Dermis microvascular lymphatic vessel endothelial cell (primary cell): ENCODE results near the gene MYH7B. TPM values are rescaled to one million over a fixed set of nuclear protein-coding genes. Genes with fewer than 3 reads are reported as not detected.

Experiments used
- DNase-seq, 2 donors: peaks; one replicate each; pipeline versions ENCODE4 v3.0.0 to v3.0.0-alpha.2; 2010; ENCODE audit warnings: low read depth in 2 of 2
- total RNA-seq: library from RNA; depleted of rRNA; stranded (reverse); fragments of >200 nt; gene quantifications from 2 replicates; pipeline ENCODE4 v1.2.1, GENCODE V29; 2014

The MYH7B gene
- under 0.01 TPM in 1 of 2 replicates, not detected in the other for total RNA-seq

- peak; percentile 89 to 96 for DNase-seq
These were observed at the start of gene MYH7B, which contains the start of gene GSS for GRCh38 chr20:34955231-34956040. MYH7B (plus strand) TSS chr20:34955868; CDS start chr20:34978006, 22,138 bp downstream. GSS (minus strand) TSS chr20:34955806; CDS start chr20:34951852, 3,954 bp downstream.

- peak; percentile 70 to 96 for DNase-seq
These were observed 47.8 kb upstream of the MYH7B start for GRCh38 chr20:34907616-34908469.

GRCh38 chr20:34915131-34915530 lies 40.5 kb upstream of the MYH7B start:
- DNase-seq, result no peak

DNA sequence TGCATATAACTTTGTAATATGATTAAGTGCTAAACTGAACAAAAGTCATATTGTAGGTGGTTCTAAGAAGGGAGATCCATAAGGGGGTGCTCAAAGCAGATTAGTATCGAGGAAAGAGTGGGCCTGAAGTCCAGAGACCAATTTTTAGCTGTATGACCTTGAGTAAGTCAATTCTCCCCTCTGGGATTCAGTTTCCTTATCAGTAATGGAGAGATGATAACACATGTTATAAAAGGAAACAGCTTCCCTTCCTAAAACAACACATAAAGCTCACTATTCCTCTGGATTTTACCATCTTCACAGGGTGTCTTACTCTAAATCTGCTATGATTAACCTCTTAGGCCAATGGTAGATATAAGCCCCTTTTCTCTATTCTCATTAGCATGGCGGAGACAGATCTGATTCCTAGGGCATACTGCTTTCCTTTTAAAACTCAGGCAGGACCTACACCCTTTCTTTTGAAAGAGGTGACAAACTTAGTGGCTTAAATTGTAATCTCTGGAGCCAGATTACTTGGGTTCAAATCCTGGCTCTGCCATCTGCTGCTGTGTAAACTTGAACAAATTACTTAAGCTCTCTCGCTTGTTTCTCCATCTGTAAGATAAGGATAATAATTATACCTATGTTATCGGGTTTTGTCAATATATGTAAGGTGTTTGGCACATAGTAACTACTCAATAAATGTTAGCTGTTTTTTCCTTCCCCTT lies 39.8 kb upstream of the MYH7B start:
- DNase-seq, result no peak

DNA sequence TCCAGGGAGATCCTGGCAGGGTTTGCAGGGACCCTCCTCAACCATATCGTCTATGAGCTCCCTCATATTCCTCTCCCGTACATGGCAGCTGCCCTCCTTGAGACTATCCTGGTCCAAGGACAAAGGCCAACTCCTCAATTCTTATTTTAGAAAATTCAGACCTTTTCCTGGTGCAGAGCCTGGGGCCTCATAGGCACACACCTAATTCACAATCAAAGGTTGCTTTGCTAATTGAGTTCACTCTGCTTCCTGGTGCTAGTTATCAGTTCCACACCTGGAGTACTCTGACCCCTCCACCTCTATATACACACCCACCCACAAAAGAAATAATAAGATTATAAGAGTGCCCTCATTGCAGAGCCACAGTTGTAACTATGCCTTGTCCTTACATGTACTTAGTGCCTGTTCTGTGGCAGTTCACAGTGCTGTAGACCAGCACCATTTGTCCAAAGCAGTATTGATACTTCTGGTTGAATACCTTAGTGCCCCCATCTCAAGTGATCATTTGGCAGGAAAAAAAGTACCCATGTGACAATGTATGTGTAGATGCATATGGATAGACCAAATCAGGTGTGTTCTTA lies 38.8 kb upstream of the MYH7B start:
- no peak for DNase-seq

GRCh38 chr20:34920055-34920454 lies 35.6 kb upstream of the MYH7B start:
- DNase-seq, result no peak

GRCh38 chr20:34921436-34921835 lies 34.2 kb upstream of the MYH7B start:
- no peak for DNase-seq

GRCh38 chr20:34922654-34923381 lies 32.9 kb upstream of the MYH7B start:
- DNase-seq, result peak; percentile 28 to 44

GRCh38 chr20:34923414-34923813 lies 32.3 kb upstream of the MYH7B start:
- no peak for DNase-seq

DNA sequence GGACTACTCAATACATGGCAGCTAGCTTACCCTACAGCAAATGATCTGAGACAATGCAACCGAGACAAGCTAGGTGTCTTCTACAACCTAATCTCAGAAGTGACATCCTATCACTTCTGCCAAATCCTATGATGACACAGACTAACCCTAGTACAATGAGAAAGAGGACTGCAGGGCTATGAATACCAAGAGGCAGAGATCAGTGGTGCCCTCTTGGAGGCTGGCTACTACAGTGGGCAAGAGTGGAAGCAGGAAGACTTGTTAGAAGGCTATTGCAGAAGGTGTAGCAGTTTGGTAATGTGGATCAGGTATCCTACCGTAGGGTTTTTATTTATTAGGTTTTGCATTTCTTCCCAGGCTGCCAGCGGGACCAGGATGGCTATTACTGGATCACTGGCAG lies 30.3 kb upstream of the MYH7B start:
- DNase-seq, result no peak

DNA sequence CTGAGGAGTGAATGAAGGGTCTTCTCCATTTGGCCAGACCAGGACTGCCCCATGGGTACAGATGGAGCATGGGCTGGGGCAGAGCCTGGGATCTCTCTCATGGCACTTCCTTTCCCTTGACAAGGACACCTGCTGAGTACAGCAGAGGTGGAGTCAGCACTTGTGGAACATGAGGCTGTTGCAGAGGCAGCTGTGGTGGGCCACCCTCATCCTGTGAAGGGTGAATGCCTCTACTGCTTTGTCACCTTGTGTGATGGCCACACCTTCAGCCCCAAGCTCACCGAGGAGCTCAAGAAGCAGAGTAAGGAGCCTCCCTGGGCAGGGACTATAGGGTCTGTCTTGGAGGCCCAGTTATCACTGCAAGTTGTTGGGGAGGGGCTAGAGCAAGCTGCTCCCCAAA lies 29.7 kb upstream of the MYH7B start:
- no peak for DNase-seq

DNA sequence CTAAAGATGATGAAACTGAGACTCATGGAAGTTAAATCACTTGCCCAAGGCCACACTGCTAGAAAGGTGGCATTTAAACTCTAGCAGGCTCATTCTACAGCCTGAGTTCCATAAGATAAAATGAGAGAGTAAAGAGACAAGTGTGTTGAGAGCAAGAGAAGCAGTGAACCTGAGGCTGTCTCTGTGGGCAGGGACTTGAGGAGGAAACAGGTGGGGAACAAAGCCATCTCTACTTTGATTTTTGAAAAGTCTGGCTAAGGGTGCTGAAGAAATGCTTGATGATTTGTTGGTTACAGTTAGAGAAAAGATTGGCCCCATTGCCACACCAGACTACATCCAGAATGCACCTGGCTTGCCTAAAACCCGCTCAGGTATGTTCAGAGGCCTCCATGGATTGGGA lies 29.1 kb upstream of the MYH7B start:
- DNase-seq, result no peak

- DNase-seq, result no peak
These were observed 27.9 kb upstream of the MYH7B start for GRCh38 chr20:34927736-34928135.

GRCh38 chr20:34928411-34928810 lies 27.3 kb upstream of the MYH7B start:
- no peak for DNase-seq

DNA sequence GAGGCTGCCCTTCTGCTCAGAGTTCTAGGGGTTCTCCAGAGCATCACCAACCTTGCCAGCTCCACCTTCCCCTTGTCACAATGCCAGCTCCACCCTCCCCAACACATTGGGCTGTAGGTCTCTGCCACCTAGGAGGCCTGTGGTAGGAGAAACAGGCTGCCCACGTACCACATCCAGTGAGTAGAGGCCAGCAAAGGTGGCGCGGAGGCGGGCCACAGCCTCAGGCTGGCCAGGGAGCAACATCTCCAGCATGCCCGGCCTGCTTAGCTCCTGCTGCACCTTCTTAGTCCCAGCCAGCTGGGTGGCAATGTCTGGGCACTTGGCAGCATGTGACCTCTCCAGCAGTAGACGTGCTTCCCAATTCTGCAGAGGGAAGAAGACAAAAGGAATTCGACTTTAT lies 23.9 kb upstream of the MYH7B start:
- no peak for DNase-seq

GRCh38 chr20:34938466-34939163 lies 17.1 kb upstream of the MYH7B start:
- peak in 1 of 2 donors; percentile 44 for DNase-seq

GRCh38 chr20:34940081-34940481 lies 15.6 kb upstream of the MYH7B start:
- DNase-seq, result no peak

DNA sequence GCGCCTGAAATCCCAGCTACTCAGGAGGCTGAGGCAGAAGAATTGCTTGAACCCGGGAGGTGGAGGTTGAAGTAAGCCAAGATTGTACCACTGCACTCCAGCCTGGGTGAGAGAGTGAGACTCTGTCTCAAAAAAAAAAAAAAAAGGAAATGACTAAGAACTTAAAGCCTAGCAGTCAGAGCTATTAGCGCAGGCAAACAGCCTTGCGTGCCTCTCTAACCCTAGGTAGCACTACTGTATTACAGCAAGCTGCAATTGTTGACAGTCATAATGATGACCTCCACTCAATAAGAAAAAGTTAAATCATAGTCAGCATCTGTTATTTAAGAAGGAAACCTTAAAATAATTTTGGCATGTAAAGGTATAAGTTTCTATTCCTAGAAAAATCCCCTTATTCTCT lies 14.4 kb upstream of the MYH7B start:
- DNase-seq, result peak in 1 of 2 donors; percentile 66

GRCh38 chr20:34942301-34942700 lies 13.4 kb upstream of the MYH7B start:
- DNase-seq, result no peak
